Caki2 (cell line): Measurements from ENCODE around the gene CFAP74. TPM values are rescaled to one million over a fixed set of nuclear protein-coding genes. Genes with fewer than 3 reads are reported as not detected.

ENCODE experiments used
- DNase-seq: peaks from one replicate; pipeline ENCODE4 v3.0.0-alpha.2; 2015; ENCODE audit warnings: low read depth
- in situ Hi-C: cut with HindIII; loops from 2 replicates; pipeline ENCODE4 v1.10.0; 2016; ENCODE audit warnings: low sequenced_read_pairs, low pct_unique_long_range_greater_than_20kb, mixed read lengths
- total RNA-seq: library from RNA; depleted of rRNA; stranded (reverse); fragments of >200 nt; shearing (Covaris generic); gene quantifications from 2 replicates; pipeline ENCODE4 v1.2.3, GENCODE V29; 2014; ENCODE audit warnings: low replicate concordance

Gene CFAP74
- total RNA-seq, 1 experiment from 2014 or later = not detected

GRCh38 chr1:1960480-1961196 lies 42.9 kb downstream of the CFAP74 start:
- in situ Hi-C loops = no loop called here
- no peak for DNase-seq

GRCh38 chr1:1959840-1960479 lies 43.6 kb downstream of the CFAP74 start:
- peak; percentile 74 for DNase-seq
- in situ Hi-C loops = no loop called here

- DNase-seq = no peak
- in situ Hi-C loops = no loop called here
Measured at GRCh38 chr1:1959459-1959839, 44.1 kb downstream of the CFAP74 start.

- in situ Hi-C loops = no loop called here
- no peak for DNase-seq
Measured at GRCh38 chr1:1958071-1958541, 45.5 kb downstream of the CFAP74 start.

- DNase-seq = no peak
- in situ Hi-C loops = no loop called here
Measured at GRCh38 chr1:1957533-1957961, 46.0 kb downstream of the CFAP74 start.

GRCh38 chr1:1956586-1957532 lies 46.7 kb downstream of the CFAP74 start:
- in situ Hi-C loops = no loop called here
- DNase-seq = no peak

GRCh38 chr1:1956101-1956500 lies 47.5 kb downstream of the CFAP74 start:
- no peak for DNase-seq
- in situ Hi-C loops = no loop called here

GRCh38 chr1:1955621-1956094 lies 47.9 kb downstream of the CFAP74 start:
- in situ Hi-C loops = no loop called here
- DNase-seq = no peak

- in situ Hi-C loops = no loop called here
- no peak for DNase-seq
Measured at GRCh38 chr1:1954831-1955441, 48.6 kb downstream of the CFAP74 start.

- no peak for DNase-seq
- in situ Hi-C loops = no loop called here
Measured at GRCh38 chr1:1954015-1954414, 49.6 kb downstream of the CFAP74 start.

GRCh38 chr1:1950940-1951339 lies 52.6 kb downstream of the CFAP74 start:
- in situ Hi-C loops = no loop called here
- DNase-seq = no peak

- in situ Hi-C loops = no loop called here
- DNase-seq = no peak
Measured at GRCh38 chr1:1948783-1949182, 54.8 kb downstream of the CFAP74 start.

GRCh38 chr1:1947493-1947892 lies 56.1 kb downstream of the CFAP74 start:
- in situ Hi-C loops = no loop called here

GRCh38 chr1:1946540-1946939 lies 57.0 kb downstream of the CFAP74 start:
- in situ Hi-C loops = no loop called here
- DNase-seq = no peak

More at GRCh38 chr1:1947493-1947892, 56.1 kb downstream of the CFAP74 start:
- no peak for DNase-seq

GRCh38 chr1:1945782-1946393 lies 57.7 kb downstream of the CFAP74 start:
- in situ Hi-C loops = no loop called here

GRCh38 chr1:1943834-1944570 lies 59.6 kb downstream of the CFAP74 start:
- peak; percentile 42 for DNase-seq
- in situ Hi-C loops = no loop called here

More at GRCh38 chr1:1945782-1946393, 57.7 kb downstream of the CFAP74 start:
- DNase-seq = no peak
